CD4-positive, alpha-beta T cell treated with Interleukin-15 for 4 hours (primary cell): ENCODE data around the gene SEMA3B.
A peak's percentile ranks its signal among the peaks of the same experiment; 100 is the strongest.
"Not testable (repeated sequence)": the region's sequence is repeated elsewhere in the genome, so short reads cannot be mapped to it uniquely, and the experiment has no call there.

ENCODE experiments used
- DNase-seq: peaks from one replicate; pipeline ENCODE4 v3.0.0-alpha.2; 2020; ENCODE audit warnings: low spot score

The SEMA3B gene

GRCh38 chr3:50272911-50273688 lies 4.2 kb downstream of the SEMA3B start:
- DNase-seq = peak; percentile 84

- DNase-seq = no peak
Observed at GRCh38 chr3:50273689-50274065, 4.7 kb downstream of the SEMA3B start.

- DNase-seq = peak; percentile 64
Observed at GRCh38 chr3:50274371-50275104, 5.6 kb downstream of the SEMA3B start.

- DNase-seq = no peak
Observed at GRCh38 chr3:50275141-50275995, 6.4 kb downstream of the SEMA3B start.

GRCh38 chr3:50275996-50276761 lies 7.2 kb downstream of the SEMA3B start:
- DNase-seq = no peak

GRCh38 chr3:50276762-50277101 lies 7.8 kb downstream of the SEMA3B start:
- no peak for DNase-seq

GRCh38 chr3:50278123-50278879 lies 9.4 kb downstream of the SEMA3B start:
- DNase-seq = no peak

- DNase-seq = no peak
Observed at GRCh38 chr3:50278880-50279224, 9.9 kb downstream of the SEMA3B start, which contains the start of gene LSMEM2. Gene LSMEM2, plus strand, starts transcription at chr3:50279087. Its CDS starts 27 bp downstream, at chr3:50279114.

GRCh38 chr3:50279255-50280016 lies 10.5 kb downstream of the SEMA3B start:
- DNase-seq = no peak

GRCh38 chr3:50284121-50284520 lies 15.2 kb downstream of the SEMA3B start:
- DNase-seq = not testable (repeated sequence)

- no peak for DNase-seq
Observed at GRCh38 chr3:50286322-50287227, 17.6 kb downstream of the SEMA3B start.

- no peak for DNase-seq
Observed at GRCh38 chr3:50287262-50287661, 18.3 kb downstream of the SEMA3B start.

- DNase-seq = no peak
Observed at GRCh38 chr3:50288387-50289007, 19.6 kb downstream of the SEMA3B start.

GRCh38 chr3:50289130-50289529 lies 20.2 kb downstream of the SEMA3B start:
- DNase-seq = no peak

GRCh38 chr3:50290161-50290641 lies 21.3 kb downstream of the SEMA3B start:
- DNase-seq = no peak

GRCh38 chr3:50292159-50293078 lies 23.5 kb downstream of the SEMA3B start, which contains the start of gene IFRD2:
Gene IFRD2, minus strand, starts transcription at chr3:50292429. Its CDS starts 155 bp downstream, at chr3:50292274.
- peak; percentile 97 for DNase-seq

- no peak for DNase-seq
Observed at GRCh38 chr3:50293079-50293801, 24.3 kb downstream of the SEMA3B start.
